Measurements from ENCODE around the gene DPYSL5.

- TF ChIP-seq, protein P1, sequence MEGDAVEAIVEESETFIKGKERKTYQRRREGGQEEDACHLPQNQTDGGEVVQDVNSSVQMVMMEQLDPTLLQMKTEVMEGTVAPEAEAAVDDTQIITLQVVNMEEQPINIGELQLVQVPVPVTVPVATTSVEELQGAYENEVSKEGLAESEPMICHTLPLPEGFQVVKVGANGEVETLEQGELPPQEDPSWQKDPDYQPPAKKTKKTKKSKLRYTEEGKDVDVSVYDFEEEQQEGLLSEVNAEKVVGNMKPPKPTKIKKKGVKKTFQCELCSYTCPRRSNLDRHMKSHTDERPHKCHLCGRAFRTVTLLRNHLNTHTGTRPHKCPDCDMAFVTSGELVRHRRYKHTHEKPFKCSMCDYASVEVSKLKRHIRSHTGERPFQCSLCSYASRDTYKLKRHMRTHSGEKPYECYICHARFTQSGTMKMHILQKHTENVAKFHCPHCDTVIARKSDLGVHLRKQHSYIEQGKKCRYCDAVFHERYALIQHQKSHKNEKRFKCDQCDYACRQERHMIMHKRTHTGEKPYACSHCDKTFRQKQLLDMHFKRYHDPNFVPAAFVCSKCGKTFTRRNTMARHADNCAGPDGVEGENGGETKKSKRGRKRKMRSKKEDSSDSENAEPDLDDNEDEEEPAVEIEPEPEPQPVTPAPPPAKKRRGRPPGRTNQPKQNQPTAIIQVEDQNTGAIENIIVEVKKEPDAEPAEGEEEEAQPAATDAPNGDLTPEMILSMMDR (IDR thresholded peaks at IDR 0.05): no peak
- TF ChIP-seq POLR2A (IDR thresholded peaks at IDR 0.05): no peak
Measured at GRCh38 chr2:26934335-26934724, 86.4 kb downstream of the DPYSL5 start.

All from adrenal gland (tissue), 5 donors.